DND-41 (cell line): ENCODE results near the gene LRFN2.

Source experiments
- ATAC-seq: fragments of 200-7000 bp; cut with Tn5 transposase; 3 replicates; pipeline ENCODE4 v1.9.1; 2021; ENCODE audit warnings: low read depth; ENCODE audit not compliant: insufficient read depth
- DNase-seq: peaks from one replicate; pipeline ENCODE4 v3.0.0-alpha.2; 2020
- H2AFZ ChIP-seq: 2 replicates; pipeline ENCODE4 v1.6.0; 2012; ENCODE audit warnings: low read depth, low read length
- H3K27ac ChIP-seq: 2 replicates; pipeline ENCODE4 v1.5.1; 2012; ENCODE audit warnings: low read length, inconsistent platforms
- H3K27me3 ChIP-seq: fragments of 200-600 bp; sonication (generic); 2 replicates; pipeline ENCODE4 v1.6.0; 2012; ENCODE audit warnings: low read length, mild to moderate bottlenecking, inconsistent platforms; ENCODE audit not compliant: insufficient read depth, poor library complexity
- H3K36me3 ChIP-seq: 2 replicates; pipeline ENCODE4 v1.5.1; 2012; ENCODE audit warnings: low read length, inconsistent platforms; ENCODE audit not compliant: insufficient read depth
- H3K4me1 ChIP-seq: 2 replicates; pipeline ENCODE4 v1.5.1; 2012; ENCODE audit warnings: mild to moderate bottlenecking, low read length; ENCODE audit not compliant: insufficient read depth
- H3K4me2 ChIP-seq: 2 replicates; pipeline ENCODE4 v1.6.0; 2012; ENCODE audit warnings: mild to moderate bottlenecking, moderate library complexity, low read length, inconsistent platforms; ENCODE audit not compliant: insufficient read depth
- H3K4me3 ChIP-seq, 2 experiments: fragments of 200-600 bp in 1 of 2; shearing (Covaris generic) in 1 of 2; 2 replicates each; pipeline ENCODE4 v1.5.1; 2012 to 2016; ENCODE audit warnings: inconsistent platforms in 2 of 2, low read length in 2 of 2, mild to moderate bottlenecking in 2 of 2, low read depth in 1 of 2, moderate library complexity in 1 of 2
- H3K79me2 ChIP-seq: 2 replicates; pipeline ENCODE4 v1.6.0; 2012; ENCODE audit warnings: low read length, inconsistent platforms; ENCODE audit not compliant: insufficient read depth
- H3K9ac ChIP-seq: 2 replicates; pipeline ENCODE4 v1.6.0; 2012; ENCODE audit warnings: low read depth, mild to moderate bottlenecking, inconsistent platforms, low read length, moderate library complexity
- H3K9me3 ChIP-seq: 2 replicates; pipeline ENCODE4 v1.5.1; 2012; ENCODE audit warnings: low read length, moderate library complexity, mild to moderate bottlenecking, inconsistent platforms; ENCODE audit not compliant: insufficient read depth, severe bottlenecking
- H4K20me1 ChIP-seq: 2 replicates; pipeline ENCODE4 v1.6.0; 2012; ENCODE audit warnings: low read length; ENCODE audit not compliant: insufficient read depth
- EZH2 ChIP-seq: IDR thresholded peaks from 3 replicates; pipeline ENCODE4 v1.6.1; 2012; ENCODE audit warnings: borderline replicate concordance, low read depth, mild to moderate bottlenecking, moderate library complexity, low read length, inconsistent platforms; ENCODE audit not compliant: severe bottlenecking
- TF ChIP-seq, protein P1 (sequence below): IDR thresholded peaks from 2 replicates; pipeline ENCODE4 v1.5.1; 2012; ENCODE audit warnings: borderline replicate concordance, low read length, moderate library complexity, mild to moderate bottlenecking; ENCODE audit not compliant: poor library complexity, severe bottlenecking; ENCODE audit errors: extremely low read depth

Gene LRFN2

DNA sequence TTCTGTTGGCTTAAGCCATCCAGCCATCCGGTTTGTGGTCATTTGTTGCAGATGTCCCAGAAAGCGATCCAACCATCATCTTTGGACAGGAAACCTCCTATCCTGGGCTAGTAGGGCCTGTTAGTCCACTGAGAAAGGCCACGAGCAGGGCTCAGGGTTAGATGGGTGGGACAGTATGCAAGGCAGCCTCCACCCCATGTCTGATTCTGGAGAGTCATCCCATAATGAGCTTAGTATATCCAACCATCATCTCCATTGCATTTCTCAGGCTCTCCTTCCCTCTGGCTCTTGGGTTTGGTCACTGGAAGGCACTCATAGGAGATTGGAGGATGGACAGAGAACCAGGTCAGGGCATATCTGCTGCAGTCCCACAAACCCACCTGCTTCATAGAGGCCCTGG, 117.8 kb downstream of the LRFN2 start:
- Histone ChIP-seq H3K4me2 (no peak overlapping the region), H3K9me3 (no peaks in the 10 kb centered on the region), H3K4me1 (no peaks in the 10 kb centered on the region), H2AFZ (no peak overlapping the region), H3K4me3 (no peak overlapping the region), H3K27me3 (no peaks in the 10 kb centered on the region), H3K9ac (no peak overlapping the region), H3K79me2 (no peaks in the 10 kb centered on the region), H4K20me1 (no peaks in the 10 kb centered on the region), H3K36me3 (no peaks in the 10 kb centered on the region), H3K27ac (no peak overlapping the region)
- no peak for DNase-seq
- TF ChIP-seq, protein P1, sequence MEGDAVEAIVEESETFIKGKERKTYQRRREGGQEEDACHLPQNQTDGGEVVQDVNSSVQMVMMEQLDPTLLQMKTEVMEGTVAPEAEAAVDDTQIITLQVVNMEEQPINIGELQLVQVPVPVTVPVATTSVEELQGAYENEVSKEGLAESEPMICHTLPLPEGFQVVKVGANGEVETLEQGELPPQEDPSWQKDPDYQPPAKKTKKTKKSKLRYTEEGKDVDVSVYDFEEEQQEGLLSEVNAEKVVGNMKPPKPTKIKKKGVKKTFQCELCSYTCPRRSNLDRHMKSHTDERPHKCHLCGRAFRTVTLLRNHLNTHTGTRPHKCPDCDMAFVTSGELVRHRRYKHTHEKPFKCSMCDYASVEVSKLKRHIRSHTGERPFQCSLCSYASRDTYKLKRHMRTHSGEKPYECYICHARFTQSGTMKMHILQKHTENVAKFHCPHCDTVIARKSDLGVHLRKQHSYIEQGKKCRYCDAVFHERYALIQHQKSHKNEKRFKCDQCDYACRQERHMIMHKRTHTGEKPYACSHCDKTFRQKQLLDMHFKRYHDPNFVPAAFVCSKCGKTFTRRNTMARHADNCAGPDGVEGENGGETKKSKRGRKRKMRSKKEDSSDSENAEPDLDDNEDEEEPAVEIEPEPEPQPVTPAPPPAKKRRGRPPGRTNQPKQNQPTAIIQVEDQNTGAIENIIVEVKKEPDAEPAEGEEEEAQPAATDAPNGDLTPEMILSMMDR = no peak
- no peak for TF ChIP-seq EZH2
- ATAC-seq = no peak

DNA sequence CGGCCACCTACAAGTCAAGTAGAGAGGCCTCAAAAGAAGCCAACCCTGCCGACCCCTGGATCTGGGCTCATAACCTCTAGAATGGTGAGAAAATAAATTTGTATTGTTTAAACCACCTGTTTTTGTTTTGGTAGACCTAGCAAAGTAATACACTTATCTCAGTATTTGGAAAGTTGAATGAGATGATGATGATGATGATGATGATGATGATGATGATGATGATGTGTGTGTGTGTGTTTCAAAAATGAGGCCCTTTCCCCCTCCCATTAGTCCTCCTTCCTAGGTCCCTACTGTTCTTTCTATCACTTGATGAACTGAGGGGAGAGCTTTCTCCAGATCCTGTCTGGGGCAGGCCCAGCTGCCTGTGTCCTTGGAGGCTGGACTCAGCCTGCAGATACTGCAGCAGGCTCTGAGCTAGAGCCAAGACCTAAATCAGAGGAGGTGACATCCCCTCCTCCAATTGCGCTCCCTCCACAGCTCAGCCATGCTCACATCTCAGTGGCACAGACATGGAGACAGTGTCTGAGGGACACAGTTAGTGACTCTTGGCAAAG, 120.1 kb downstream of the LRFN2 start:
- TF ChIP-seq, protein P1 = no peak
- no peak for TF ChIP-seq EZH2
- Histone ChIP-seq H3K36me3 (no peaks in the 10 kb centered on the region), H3K4me2 (no peak overlapping the region), H3K9ac (no peak overlapping the region), H3K79me2 (no peaks in the 10 kb centered on the region), H3K4me1 (no peaks in the 10 kb centered on the region), H3K9me3 (no peaks in the 10 kb centered on the region), H2AFZ (no peak overlapping the region), H4K20me1 (no peaks in the 10 kb centered on the region), H3K4me3 (no peak overlapping the region), H3K27me3 (no peaks in the 10 kb centered on the region), H3K27ac (no peak overlapping the region)
- ATAC-seq (no peak), DNase-seq (no peak)

DNA sequence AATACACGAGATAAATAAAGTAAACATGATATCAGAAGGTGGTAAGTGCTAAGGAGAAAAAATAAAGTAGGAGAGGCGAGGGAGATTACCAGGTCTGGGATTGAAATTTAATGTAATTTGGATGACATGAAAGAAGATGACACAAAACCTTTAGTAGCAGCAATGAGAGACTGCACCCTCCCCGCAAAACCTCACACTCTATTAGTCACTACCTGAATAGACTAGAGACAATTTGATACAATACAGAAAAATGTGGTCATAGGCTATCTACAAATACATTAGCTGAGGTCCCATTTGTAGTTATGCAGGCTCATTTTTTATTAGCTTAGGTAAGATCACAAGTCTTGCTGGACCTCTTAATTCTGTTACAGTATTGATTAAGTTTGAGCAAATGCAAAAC, 125.5 kb downstream of the LRFN2 start:
- Histone ChIP-seq H3K36me3 (no peaks in the 10 kb centered on the region), H3K27ac (no peak overlapping the region), H4K20me1 (no peaks in the 10 kb centered on the region), H2AFZ (no peak overlapping the region), H3K79me2 (no peaks in the 10 kb centered on the region), H3K4me2 (no peak overlapping the region), H3K4me1 (no peaks in the 10 kb centered on the region), H3K9me3 (no peaks in the 10 kb centered on the region), H3K4me3 (no peak overlapping the region), H3K9ac (no peak overlapping the region), H3K27me3 (no peaks in the 10 kb centered on the region)
- TF ChIP-seq EZH2 = no peak
- ATAC-seq = no peak
- no peak for DNase-seq

DNA sequence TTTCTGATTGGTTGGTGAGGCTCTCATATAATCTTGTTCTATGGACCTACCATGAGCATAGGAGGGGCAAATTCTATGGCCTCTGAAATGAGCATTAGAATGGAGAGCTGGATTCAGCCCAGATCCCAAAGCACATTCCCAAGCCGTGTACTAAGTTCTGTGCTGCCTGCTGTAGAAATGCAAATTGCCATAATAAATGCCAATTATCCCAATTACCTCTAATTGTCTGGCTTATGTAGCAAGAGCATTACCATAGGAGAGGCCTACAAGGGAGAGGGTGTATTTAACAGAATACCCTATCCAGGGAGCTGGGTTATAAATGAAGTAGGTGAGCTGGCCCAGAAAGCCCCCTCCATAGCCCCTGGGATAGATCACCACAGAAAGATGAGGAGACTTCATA, 126.8 kb downstream of the LRFN2 start:
- Histone ChIP-seq H3K9ac (no peak overlapping the region), H3K4me2 (no peak overlapping the region), H3K4me3 (no peak overlapping the region), H3K27ac (no peak overlapping the region), H3K79me2 (no peaks in the 10 kb centered on the region), H4K20me1 (no peaks in the 10 kb centered on the region), H3K9me3 (no peaks in the 10 kb centered on the region), H3K27me3 (no peaks in the 10 kb centered on the region), H3K4me1 (no peaks in the 10 kb centered on the region), H2AFZ (no peak overlapping the region), H3K36me3 (no peaks in the 10 kb centered on the region)
- no peak for TF ChIP-seq EZH2
- TF ChIP-seq, protein P1 = no peak
- DNase-seq (no peak), ATAC-seq (no peak)
